ENCODE measurements around the gene PDE6D. TPM values are rescaled to one million over a fixed set of nuclear protein-coding genes. Genes with fewer than 3 reads are reported as not detected.
"Not testable (repeated sequence)": the region's sequence is repeated elsewhere in the genome, so short reads cannot be mapped to it uniquely, and the experiment has no call there.

Gene PDE6D
- total and polyA plus RNA-seq, 2 of the 13 experiments (the other 11 are each of a cell fraction or from before 2014, with no cell fraction given): 14.1 to 23.2 TPM

DNA sequence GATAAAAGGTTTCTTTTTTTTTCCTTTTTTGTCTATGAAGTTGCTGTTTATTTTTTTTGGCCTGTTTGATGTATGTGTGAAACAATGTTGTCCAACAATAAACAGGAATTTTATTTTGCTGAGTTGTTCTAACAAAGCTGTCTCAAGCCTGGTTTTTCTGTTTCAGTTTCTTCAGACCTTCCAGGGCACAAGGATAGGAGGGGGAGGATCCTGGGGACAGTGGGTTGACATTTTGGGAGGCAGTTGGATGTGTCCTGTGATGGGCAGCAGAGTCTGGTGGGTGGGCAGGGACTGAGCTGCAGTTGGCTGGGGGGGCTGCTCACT, 67.7 kb downstream of the PDE6D start:
- in situ Hi-C loops (cut with HindIII; ENCODE audit: extremely low pct_ligation_motif_present, low pct_unique_long_range_greater_than_20kb): loop anchor here (5.0 kb wide), 2 partner anchors 36 to 101 kb away; no protein-coding TSS in a partner anchor
- Histone ChIP-seq H4K20me1 (ENCODE audit: insufficient read depth, low read length) (peaks cover 39% of the 10 kb centered on the region), H3K79me2 (ENCODE audit: insufficient read depth, low read length) (peaks cover 41% of the 10 kb centered on the region), H3K4me1 (ENCODE audit: insufficient read depth, low read length) (peaks cover 67% of the 10 kb centered on the region), H3K36me3 (replicated peaks in 1 of 2; ENCODE audit: control insufficient read depth in 1 of 2, insufficient read depth in 2 of 2, low read length in 2 of 2) (peaks cover 15 to 17% of the 10 kb centered on the region in 2 experiments)
- H2AFZ ChIP-seq (ENCODE audit: low read length); FAIRE-seq; H3K27ac ChIP-seq (ENCODE audit: extremely low read length, insufficient read depth, low read length); H3K27me3 ChIP-seq (ENCODE audit: control insufficient read depth in 1 of 2, insufficient read depth in 2 of 2, low read length in 2 of 2); H3K4me2 ChIP-seq (ENCODE audit: low read depth, low read length); DNase-seq (ENCODE audit: low spot score); BruUV-seq (replicated peaks); H3K9me3 ChIP-seq (ENCODE audit: low read length); H3K4me3 ChIP-seq (replicated peaks in 1 of 3; ENCODE audit: insufficient read depth in 1 of 3, low read depth in 2 of 3, low read length in 3 of 3); ATAC-seq; H3K9ac ChIP-seq (ENCODE audit: insufficient read depth, low read depth, low read length): not testable (repeated sequence)
- POLR2A ChIA-PET: interaction anchor here (1.0 to 5.7 kb wide), 14 partner anchors 10 to 249 kb away, joined by 3 to 26 read pairs (median 8); partner anchors contain the start of genes COPS7B and NCL
- intact Hi-C loops (cut with micrococcal nuclease; ENCODE audit: unreplicated experiment): loop anchor here (5.0 kb wide), 1 partner anchor 251 kb away; the partner anchor contains the start of gene NCL
- CTCF ChIA-PET (ENCODE audit: low intra/inter-chr PET ratio, low total read pairs): interaction anchor here (1.1 to 5.5 kb wide), 5 partner anchors 27 to 101 kb away, joined by 3 to 82 read pairs (median 10); no protein-coding TSS in a partner anchor

DNA sequence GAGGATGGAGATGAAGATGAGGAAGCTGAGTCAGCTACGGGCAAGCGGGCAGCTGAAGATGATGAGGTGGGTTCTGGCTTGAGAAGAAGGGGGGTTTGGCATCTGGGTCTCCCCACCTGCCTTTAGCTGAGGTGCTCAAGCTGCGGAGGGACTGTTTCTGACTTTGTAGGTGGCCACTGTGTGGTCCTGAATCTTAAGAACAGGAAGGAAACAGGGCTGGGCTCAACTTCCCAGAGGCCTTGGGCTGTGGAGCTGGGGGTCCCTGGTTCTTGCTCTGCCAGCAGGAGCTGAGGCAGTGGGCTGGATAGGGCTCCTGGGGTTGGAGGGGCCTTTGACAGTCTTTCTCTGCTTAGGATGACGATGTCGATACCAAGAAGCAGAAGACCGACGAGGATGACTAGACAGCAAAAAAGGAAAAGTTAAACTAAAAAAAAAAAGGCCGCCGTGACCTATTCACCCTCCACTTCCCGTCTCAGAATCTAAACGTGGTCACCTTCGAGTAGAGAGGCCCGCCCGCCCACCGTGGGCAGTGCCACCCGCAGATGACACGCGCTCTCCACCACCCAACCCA, 68.5 kb downstream of the PDE6D start:
- intact Hi-C loops (cut with micrococcal nuclease; ENCODE audit: unreplicated experiment): loop anchor here (5.0 kb wide), 1 partner anchor 250 kb away; the partner anchor contains the start of gene NCL
- H3K4me3 ChIP-seq (replicated peaks in 1 of 3; ENCODE audit: insufficient read depth in 1 of 3, low read depth in 2 of 3, low read length in 3 of 3); POLR2A ChIA-PET; H2AFZ ChIP-seq (ENCODE audit: low read length); H3K27me3 ChIP-seq (ENCODE audit: control insufficient read depth in 1 of 2, insufficient read depth in 2 of 2, low read length in 2 of 2); DNase-seq (ENCODE audit: low spot score); FAIRE-seq; H3K27ac ChIP-seq (ENCODE audit: extremely low read length, insufficient read depth, low read length); ATAC-seq; H3K9me3 ChIP-seq (ENCODE audit: low read length): not testable (repeated sequence)
- peaks cover 63% of the 10 kb centered on the region for H3K4me1 ChIP-seq (ENCODE audit: insufficient read depth, low read length)
- TF ChIP-seq ZNF788 (CRISPR knock-in tag; IDR thresholded peaks at IDR 0.05; ENCODE audit: borderline replicate concordance) (peak; percentile 43; the same call in 1 of the 2 replicates), AGO2 (optimal IDR thresholded peaks at IDR 0.05; ENCODE audit: low read depth, low read length) (peak; percentile 9), RBM22 (optimal IDR thresholded peaks at IDR 0.05; ENCODE audit: low read length) (peak; percentile 4), TBX2 (CRISPR knock-in tag; IDR thresholded peaks at IDR 0.05; ENCODE audit: borderline replicate concordance) (0 out of 2 replicates have a peak, but pooled peaks have one; percentile 15), EED (CRISPR knock-in tag; IDR thresholded peaks at IDR 0.05) (peak; percentile 71; the same call in 1 of the 2 replicates)
- WGBS (ENCODE audit: low lambda C conversion rate): 86% methylated on average over 18 of the region's 18 CpGs
- in situ Hi-C loops (cut with HindIII; ENCODE audit: extremely low pct_ligation_motif_present, low pct_unique_long_range_greater_than_20kb): loop anchor here (5.0 kb wide), 2 partner anchors 35 to 100 kb away; no protein-coding TSS in a partner anchor
- CTCF ChIA-PET (ENCODE audit: low intra/inter-chr PET ratio, low total read pairs): interaction anchor here (1.6 to 5.5 kb wide), 3 partner anchors 26 to 35 kb away, joined by 5 to 82 read pairs (median 59); no protein-coding TSS in a partner anchor
- peak overlapping the region; percentile 92; the same call in 1 of the 2 replicates for H3K4me2 ChIP-seq (ENCODE audit: low read depth, low read length)
- H3K79me2 ChIP-seq (ENCODE audit: insufficient read depth, low read length): peaks cover 41% of the 10 kb centered on the region
- peaks cover 15 to 17% of the 10 kb centered on the region in 2 experiments for H3K36me3 ChIP-seq (replicated peaks in 1 of 2; ENCODE audit: control insufficient read depth in 1 of 2, insufficient read depth in 2 of 2, low read length in 2 of 2)
- BruUV-seq (replicated peaks): TSS peak; percentile 56
- peak overlapping the region; percentile 84; the same call in 1 of the 2 replicates for H3K9ac ChIP-seq (ENCODE audit: insufficient read depth, low read depth, low read length)
- H4K20me1 ChIP-seq (ENCODE audit: insufficient read depth, low read length): peaks cover 39% of the 10 kb centered on the region
